ENCODE data around the gene DNASE1L1.
A peak's percentile ranks its signal among the peaks of the same experiment; 100 is the strongest.

Gene DNASE1L1

DNA sequence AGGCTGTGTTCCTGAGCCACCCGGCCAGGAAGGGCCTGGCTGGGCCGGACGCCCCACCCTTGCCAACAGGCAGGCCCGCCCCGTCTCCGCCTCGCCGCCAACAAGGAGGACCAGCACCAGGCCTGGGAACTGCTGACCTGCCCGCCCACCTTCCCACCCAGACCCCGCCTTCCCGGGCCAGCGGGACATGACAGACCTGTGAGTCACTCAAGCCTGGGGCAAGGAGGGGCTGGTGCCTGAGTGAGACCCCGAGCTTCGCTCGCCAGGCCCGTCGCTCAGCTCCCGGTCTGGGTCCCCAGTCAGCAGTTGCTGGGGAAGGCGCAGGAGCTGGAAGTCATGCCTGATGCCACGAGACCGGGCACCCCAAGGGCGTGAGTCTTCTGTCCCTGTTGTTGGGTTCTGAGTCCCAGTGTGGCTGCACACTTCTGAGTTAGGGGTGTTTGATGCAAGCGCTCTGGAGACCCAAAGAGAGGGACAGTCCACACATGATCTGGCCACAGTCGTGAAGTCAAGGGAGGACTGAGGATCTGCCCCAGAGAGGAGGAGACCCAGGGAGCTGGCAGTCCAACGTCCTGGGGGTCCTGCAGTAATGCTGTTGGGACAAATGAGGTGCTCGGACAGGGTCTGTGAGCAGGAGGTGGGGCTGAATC, at the start of gene DNASE1L1:
Gene DNASE1L1, minus strand, starts transcription at position 33 of the 650 bp plus-strand sequence. CDS start 3,686 bp downstream, outside the sequence.
- DNase-seq, result peak; percentile 80
- Histone ChIP-seq H3K27ac (peak within 1 kb of the TSS; percentile 76), H3K4me3 (ENCODE audit: low read depth, low read length) (peak within 1 kb of the TSS; percentile 58), H3K27me3 (replicated peaks) (no peaks in the 10 kb centered on the region), H3K36me3 (replicated peaks) (no peaks in the 10 kb centered on the region)
- in situ Hi-C loops (cut with HindIII; ENCODE audit: low pct_ligation_motif_present, low sequenced_read_pairs), result no loop called here
- TF ChIP-seq, protein P1, sequence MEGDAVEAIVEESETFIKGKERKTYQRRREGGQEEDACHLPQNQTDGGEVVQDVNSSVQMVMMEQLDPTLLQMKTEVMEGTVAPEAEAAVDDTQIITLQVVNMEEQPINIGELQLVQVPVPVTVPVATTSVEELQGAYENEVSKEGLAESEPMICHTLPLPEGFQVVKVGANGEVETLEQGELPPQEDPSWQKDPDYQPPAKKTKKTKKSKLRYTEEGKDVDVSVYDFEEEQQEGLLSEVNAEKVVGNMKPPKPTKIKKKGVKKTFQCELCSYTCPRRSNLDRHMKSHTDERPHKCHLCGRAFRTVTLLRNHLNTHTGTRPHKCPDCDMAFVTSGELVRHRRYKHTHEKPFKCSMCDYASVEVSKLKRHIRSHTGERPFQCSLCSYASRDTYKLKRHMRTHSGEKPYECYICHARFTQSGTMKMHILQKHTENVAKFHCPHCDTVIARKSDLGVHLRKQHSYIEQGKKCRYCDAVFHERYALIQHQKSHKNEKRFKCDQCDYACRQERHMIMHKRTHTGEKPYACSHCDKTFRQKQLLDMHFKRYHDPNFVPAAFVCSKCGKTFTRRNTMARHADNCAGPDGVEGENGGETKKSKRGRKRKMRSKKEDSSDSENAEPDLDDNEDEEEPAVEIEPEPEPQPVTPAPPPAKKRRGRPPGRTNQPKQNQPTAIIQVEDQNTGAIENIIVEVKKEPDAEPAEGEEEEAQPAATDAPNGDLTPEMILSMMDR (IDR thresholded peaks at IDR 0.05; ENCODE audit: low read depth, low read length, missing control alignments), result no peak

DNA sequence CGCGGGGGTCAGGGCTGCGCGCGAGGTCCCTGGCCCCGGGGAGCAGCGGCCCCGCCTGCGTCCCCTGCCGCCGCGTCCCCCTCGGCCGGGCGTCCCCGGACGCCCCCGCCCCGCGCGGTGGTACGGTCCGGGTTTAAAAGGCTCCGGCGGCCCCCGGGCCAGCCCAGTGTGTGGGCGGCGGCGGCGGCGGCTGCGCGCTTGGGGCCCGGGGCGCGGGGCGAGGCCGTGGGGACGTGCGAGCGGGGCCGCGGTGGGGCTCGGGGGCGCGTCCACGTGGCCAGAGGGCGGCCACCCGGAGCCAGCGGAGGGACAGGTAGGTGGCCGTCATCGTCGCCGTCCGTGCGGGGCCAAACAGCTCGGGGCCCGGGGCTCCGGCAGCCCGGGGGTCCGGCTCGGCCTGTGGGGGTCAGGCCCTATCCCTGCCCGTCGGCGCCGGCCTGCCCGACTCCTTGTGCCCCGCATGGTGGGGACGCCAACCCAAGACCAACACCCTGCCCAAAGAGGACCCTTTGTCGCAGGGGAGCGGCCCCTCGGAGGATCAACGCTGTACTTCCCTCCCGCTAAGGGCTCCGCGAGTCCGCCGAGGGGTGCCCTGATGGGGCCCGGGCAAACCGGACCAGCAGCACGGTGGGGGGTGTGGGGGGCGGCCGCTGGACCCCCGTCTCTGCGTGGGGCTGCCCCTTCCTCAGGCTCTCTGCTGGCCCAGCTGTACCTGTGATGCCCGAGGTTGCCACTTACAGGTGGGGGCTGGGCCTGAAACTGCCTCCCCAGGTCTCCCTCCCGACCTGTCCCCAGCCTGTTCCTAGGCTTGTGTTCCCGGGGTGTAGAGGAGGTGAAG, 49.3 kb upstream of the DNASE1L1 start, which contains the start of gene PLXNA3:
Gene PLXNA3, plus strand, starts transcription at position 166 of the 838 bp plus-strand sequence. CDS start 1,903 bp downstream, outside the sequence.
- H3K27ac ChIP-seq, result peak within 1 kb of the TSS; percentile 87
- no peak for DNase-seq
- in situ Hi-C loops (cut with HindIII; ENCODE audit: low pct_ligation_motif_present, low sequenced_read_pairs), result no loop called here
- H3K4me3 ChIP-seq (ENCODE audit: low read depth, low read length), result peak within 1 kb of the TSS; percentile 71
- H3K36me3 ChIP-seq (replicated peaks), result peaks cover 11% of the 10 kb centered on the region
- TF ChIP-seq, protein P1 (IDR thresholded peaks at IDR 0.05; ENCODE audit: low read depth, low read length, missing control alignments), result no peak
- H3K27me3 ChIP-seq (replicated peaks), result no peaks in the 10 kb centered on the region

DNA sequence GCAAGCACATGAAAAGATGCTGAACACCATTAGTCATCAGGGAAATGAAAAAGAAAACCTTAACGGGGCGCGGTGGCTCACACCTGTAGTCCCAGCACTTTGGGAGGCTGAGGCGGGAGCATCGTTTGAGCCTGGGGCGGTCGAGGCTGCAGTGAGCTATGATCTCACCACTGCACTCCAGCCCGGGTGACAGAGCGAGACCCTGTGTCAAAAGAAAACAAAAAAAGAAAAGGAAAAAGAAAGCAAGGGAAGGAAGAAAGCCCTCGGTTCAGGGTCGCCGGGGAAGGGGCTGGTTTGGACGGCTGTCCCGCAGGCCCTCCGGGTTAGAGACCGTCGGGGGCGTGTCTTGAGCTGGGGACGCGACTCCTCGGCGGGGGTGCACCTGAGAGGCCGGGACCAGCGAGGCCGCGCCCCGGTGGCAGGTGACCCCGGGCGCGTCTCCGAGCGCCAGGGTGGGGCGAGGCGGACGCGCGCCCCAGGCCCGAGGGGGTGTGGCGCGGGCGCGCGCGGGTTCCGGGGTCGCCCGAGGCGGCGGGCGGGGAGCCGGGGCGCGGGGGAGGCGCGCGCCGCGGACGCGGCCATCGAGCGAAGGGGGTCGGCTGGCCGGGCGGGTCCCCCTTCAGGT, 48.5 kb upstream of the DNASE1L1 start:
- Histone ChIP-seq H3K27ac (peak overlapping the region; percentile 87), H3K36me3 (replicated peaks) (peaks cover 11% of the 10 kb centered on the region), H3K27me3 (replicated peaks) (no peaks in the 10 kb centered on the region), H3K4me3 (ENCODE audit: low read depth, low read length) (peak overlapping the region; percentile 51)
- no peak for DNase-seq
- in situ Hi-C loops (cut with HindIII; ENCODE audit: low pct_ligation_motif_present, low sequenced_read_pairs), result no loop called here
- TF ChIP-seq, protein P1 (IDR thresholded peaks at IDR 0.05; ENCODE audit: low read depth, low read length, missing control alignments), result no peak

DNA sequence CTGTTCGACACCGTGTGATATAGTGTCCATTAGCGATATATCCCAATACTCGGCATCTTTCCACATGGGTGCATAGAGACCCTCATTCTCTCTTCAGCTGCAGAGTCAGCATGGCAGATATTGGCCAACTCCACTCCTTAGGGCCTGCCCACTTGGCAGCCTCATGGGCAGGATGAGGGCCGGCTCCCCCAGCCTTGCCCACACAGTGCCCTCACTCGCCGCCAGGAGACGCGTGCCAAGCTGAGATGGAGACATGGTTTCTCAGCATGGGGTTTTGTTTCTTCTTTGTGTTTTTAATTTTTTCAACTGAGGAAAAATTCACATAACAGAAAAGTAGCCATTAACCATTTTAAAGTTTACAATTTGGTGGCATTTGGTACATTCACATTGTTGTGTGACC, 43.8 kb upstream of the DNASE1L1 start:
- in situ Hi-C loops (cut with HindIII; ENCODE audit: low pct_ligation_motif_present, low sequenced_read_pairs), result no loop called here
- H3K4me3 ChIP-seq (ENCODE audit: low read depth, low read length), result no peak overlapping the region
- no peak for DNase-seq
- H3K36me3 ChIP-seq (replicated peaks), result peaks cover 5% of the 10 kb centered on the region
- H3K27ac ChIP-seq, result no peak overlapping the region
- no peaks in the 10 kb centered on the region for H3K27me3 ChIP-seq (replicated peaks)
- TF ChIP-seq, protein P1 (IDR thresholded peaks at IDR 0.05; ENCODE audit: low read depth, low read length, missing control alignments), result no peak

DNA sequence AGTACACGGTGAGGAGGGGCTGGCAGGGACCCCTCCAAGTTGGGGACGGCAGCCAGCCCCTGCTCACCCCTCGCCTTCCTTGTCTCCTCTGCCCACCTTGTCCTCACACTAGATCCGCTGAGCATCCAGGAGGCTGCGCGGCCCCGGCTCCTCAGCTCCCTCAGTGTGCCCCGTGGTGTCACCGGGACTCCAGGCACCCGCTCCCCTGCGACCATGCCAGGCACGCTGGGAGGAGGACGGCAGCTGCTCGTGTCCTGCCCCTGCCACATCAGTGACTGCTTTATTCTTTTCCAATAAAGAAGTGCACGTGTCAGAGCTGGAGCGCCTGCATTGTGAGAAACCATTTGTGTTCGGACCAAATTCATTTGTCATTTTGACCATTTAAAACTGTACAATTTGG, 41.3 kb upstream of the DNASE1L1 start:
- no peak overlapping the region for H3K4me3 ChIP-seq (ENCODE audit: low read depth, low read length)
- in situ Hi-C loops (cut with HindIII; ENCODE audit: low pct_ligation_motif_present, low sequenced_read_pairs), result no loop called here
- H3K27ac ChIP-seq, result no peak overlapping the region
- H3K27me3 ChIP-seq (replicated peaks), result no peaks in the 10 kb centered on the region
- peaks cover 5% of the 10 kb centered on the region for H3K36me3 ChIP-seq (replicated peaks)
- DNase-seq, result no peak
- TF ChIP-seq, protein P1 (IDR thresholded peaks at IDR 0.05; ENCODE audit: low read depth, low read length, missing control alignments), result no peak
